GM18909 (cell line): Measurements from ENCODE around the gene ZNF207.
"Not testable (repeated sequence)": the region's sequence is repeated elsewhere in the genome, so short reads cannot be mapped to it uniquely, and the experiment has no call there.

Source experiments
- ATAC-seq: cut with Tn5 transposase; IDR thresholded peaks from one replicate; pipeline ENCODE4 v1.9.1; 2021; ENCODE audit warnings: mild to moderate bottlenecking; ENCODE audit not compliant: unreplicated experiment, poor library complexity

Gene ZNF207

GRCh38 chr17:32349854-32350665, at the start of gene ZNF207:
Gene ZNF207 (plus strand): TSS chr17:32350157. CDS start chr17:32350286, 129 bp downstream.
- peak; percentile 94 for ATAC-seq

GRCh38 chr17:32302037-32302436, 47.9 kb upstream of the ZNF207 start:
- ATAC-seq, result no peak

- no peak for ATAC-seq
These were observed 46.9 kb upstream of the ZNF207 start for GRCh38 chr17:32302860-32303649.

GRCh38 chr17:32303781-32304288, 46.1 kb upstream of the ZNF207 start:
- no peak for ATAC-seq

- ATAC-seq, result no peak
These were observed 44.9 kb upstream of the ZNF207 start for GRCh38 chr17:32305049-32305448.

- ATAC-seq, result no peak
These were observed 42.3 kb upstream of the ZNF207 start for GRCh38 chr17:32307658-32308057.

GRCh38 chr17:32311028-32311536, 38.9 kb upstream of the ZNF207 start:
- ATAC-seq, result no peak

GRCh38 chr17:32314636-32315035, 35.3 kb upstream of the ZNF207 start:
- ATAC-seq, result no peak

- ATAC-seq, result no peak
These were observed 34.8 kb upstream of the ZNF207 start for GRCh38 chr17:32315171-32315570.

GRCh38 chr17:32316653-32317052, 33.3 kb upstream of the ZNF207 start:
- ATAC-seq, result not testable (repeated sequence)

- ATAC-seq, result no peak
These were observed 32.6 kb upstream of the ZNF207 start for GRCh38 chr17:32317353-32317752.

GRCh38 chr17:32318071-32318470, 31.9 kb upstream of the ZNF207 start:
- ATAC-seq, result no peak

GRCh38 chr17:32319548-32319905, 30.4 kb upstream of the ZNF207 start:
- peak; percentile 76 for ATAC-seq

GRCh38 chr17:32320080-32320479, 29.9 kb upstream of the ZNF207 start:
- ATAC-seq, result not testable (repeated sequence)

GRCh38 chr17:32320847-32321246, 29.1 kb upstream of the ZNF207 start:
- ATAC-seq, result no peak

- no peak for ATAC-seq
These were observed 26.9 kb upstream of the ZNF207 start for GRCh38 chr17:32323046-32323445.

GRCh38 chr17:32323811-32324491, 26.0 kb upstream of the ZNF207 start:
- no peak for ATAC-seq

GRCh38 chr17:32327911-32328310, 22.0 kb upstream of the ZNF207 start:
- ATAC-seq, result no peak

- ATAC-seq, result no peak
These were observed 19.8 kb upstream of the ZNF207 start for GRCh38 chr17:32330147-32330546.

GRCh38 chr17:32331243-32332040, 18.5 kb upstream of the ZNF207 start:
- ATAC-seq, result no peak
